HEK293T (cell line): Measurements from ENCODE around the gene CCDC14.

Experiments used
- ARNT ChIP-seq: fragments of 450-650 bp; IDR thresholded peaks from 2 replicates; pipeline ENCODE4 v1.6.1; 2017; ENCODE audit warnings: mild to moderate bottlenecking
- BHLHE40 ChIP-seq: fragments of 450-650 bp; IDR thresholded peaks from 2 replicates; pipeline ENCODE4 v1.6.1; 2016; ENCODE audit warnings: mild to moderate bottlenecking, moderate library complexity, borderline replicate concordance
- ELF4 ChIP-seq: fragments of 450-650 bp; IDR thresholded peaks from 2 replicates; pipeline ENCODE4 v1.6.1; 2017; ENCODE audit warnings: antibody characterized with exemption
- FOXK2 ChIP-seq: fragments of 450-650 bp; IDR thresholded peaks from 2 replicates; pipeline ENCODE4 v1.6.1; 2016; ENCODE audit warnings: mild to moderate bottlenecking
- HDGF ChIP-seq: fragments of 450-650 bp; IDR thresholded peaks from 2 replicates; pipeline ENCODE4 v1.6.1; 2017; ENCODE audit warnings: antibody characterized with exemption, borderline replicate concordance
- LEF1 ChIP-seq: fragments of 450-650 bp; IDR thresholded peaks from 2 replicates; pipeline ENCODE4 v1.6.1; 2017; ENCODE audit warnings: mild to moderate bottlenecking, borderline replicate concordance
- NFRKB ChIP-seq: fragments of 450-650 bp; IDR thresholded peaks from 2 replicates; pipeline ENCODE4 v1.6.1; 2016; ENCODE audit warnings: mild to moderate bottlenecking, moderate library complexity
- SP1 ChIP-seq: fragments of 450-650 bp; IDR thresholded peaks from 2 replicates; pipeline ENCODE4 v1.6.1; 2017
- SUZ12 ChIP-seq: fragments of 450-650 bp; IDR thresholded peaks from 2 replicates; pipeline ENCODE4 v1.6.1; 2016; ENCODE audit warnings: mild to moderate bottlenecking
- TARDBP ChIP-seq: fragments of 450-650 bp; IDR thresholded peaks from 2 replicates; pipeline ENCODE4 v1.6.1; 2016
- TF ChIP-seq, protein P1 (sequence below): fragments of 450-650 bp; IDR thresholded peaks from 2 replicates; pipeline ENCODE4 v1.6.1; 2016

DNA sequence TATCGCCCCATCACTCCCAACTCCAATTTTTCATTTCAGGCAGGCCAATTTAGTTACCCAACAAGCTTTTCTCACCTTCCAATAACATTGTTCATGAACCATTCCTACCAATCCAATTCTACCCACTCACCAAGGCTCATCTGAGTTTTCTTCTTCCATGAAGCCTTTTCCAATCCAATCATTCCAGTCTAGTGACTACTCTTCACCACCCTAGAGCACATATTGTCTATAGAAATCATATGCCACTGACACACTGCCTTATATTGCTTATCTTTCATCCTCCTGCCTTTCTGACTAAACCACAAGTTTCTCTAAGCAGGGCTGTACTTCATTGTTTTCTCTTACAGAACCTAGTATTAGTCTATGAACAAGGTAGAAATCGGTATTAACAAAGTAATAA, 11.4 kb downstream of the CCDC14 start:
- TF ChIP-seq SP1 (no peak), ELF4 (no peak), ARNT (no peak), SUZ12 (no peak), LEF1 (no peak), TARDBP (no peak), NFRKB (no peak), HDGF (no peak), FOXK2 (no peak), BHLHE40 (no peak)
- TF ChIP-seq, protein P1, sequence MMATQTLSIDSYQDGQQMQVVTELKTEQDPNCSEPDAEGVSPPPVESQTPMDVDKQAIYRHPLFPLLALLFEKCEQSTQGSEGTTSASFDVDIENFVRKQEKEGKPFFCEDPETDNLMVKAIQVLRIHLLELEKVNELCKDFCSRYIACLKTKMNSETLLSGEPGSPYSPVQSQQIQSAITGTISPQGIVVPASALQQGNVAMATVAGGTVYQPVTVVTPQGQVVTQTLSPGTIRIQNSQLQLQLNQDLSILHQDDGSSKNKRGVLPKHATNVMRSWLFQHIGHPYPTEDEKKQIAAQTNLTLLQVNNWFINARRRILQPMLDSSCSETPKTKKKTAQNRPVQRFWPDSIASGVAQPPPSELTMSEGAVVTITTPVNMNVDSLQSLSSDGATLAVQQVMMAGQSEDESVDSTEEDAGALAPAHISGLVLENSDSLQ, result no peak
